Activated CD4-positive, CD25-positive, alpha-beta regulatory T cell treated with anti-CD3 and anti-CD28 coated beads, Interleukin-2, amount 50 U/mL, for 24 hours (primary cell): ENCODE data around the gene CBX7.
A peak's percentile ranks its signal among the peaks of the same experiment; 100 is the strongest.

ENCODE experiments used
- ATAC-seq, 2 donors: fragments of 150-1000 bp; cut with Tn5 transposase; one replicate each; pipeline ENCODE4 v1.10.0; 2021; ENCODE audit warnings: mild to moderate bottlenecking in 1 of 2, moderate library complexity in 1 of 2

CBX7 gene

DNA sequence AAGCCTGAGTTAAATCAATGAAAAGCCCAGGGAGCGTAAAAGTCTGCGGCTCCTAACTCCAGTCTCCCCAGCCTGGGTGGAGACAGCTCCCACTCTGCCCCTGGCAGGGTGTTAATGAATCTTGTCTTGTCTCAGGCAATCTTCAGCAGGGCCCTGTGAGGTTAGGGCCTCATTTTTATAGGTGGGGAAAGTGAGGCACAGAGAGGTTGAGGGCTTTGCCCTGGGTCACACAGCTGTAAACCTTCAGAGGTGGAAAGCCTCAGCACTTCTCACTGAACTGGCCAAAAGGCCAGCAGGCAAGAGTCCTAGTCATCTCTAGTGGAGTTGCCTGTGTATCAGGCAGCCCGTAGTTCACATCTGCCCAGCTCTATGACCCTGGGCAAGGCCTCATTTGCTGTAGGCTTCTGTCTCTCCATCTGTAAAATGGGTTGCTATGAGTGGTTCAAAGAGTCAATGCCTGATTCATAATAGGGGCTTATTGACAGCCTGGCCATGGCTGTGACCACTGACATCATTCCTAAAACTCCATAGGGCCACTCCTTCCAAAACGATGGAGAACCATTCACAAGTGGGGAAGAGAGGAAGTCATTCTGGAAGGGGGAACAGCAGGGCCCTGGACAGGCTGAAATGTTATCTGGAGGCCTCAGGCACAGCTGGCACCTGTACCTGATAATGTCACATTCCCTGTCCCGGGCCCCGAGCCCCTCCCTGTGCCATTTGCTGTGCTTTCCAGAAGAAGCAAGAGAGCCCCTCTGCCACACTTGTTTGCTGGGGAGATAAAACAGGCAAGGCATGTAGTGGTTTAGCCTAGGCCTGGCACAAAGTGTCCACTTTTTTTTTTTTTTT is 6.0 kb downstream of the CBX7 start:
- no peak for ATAC-seq

DNA sequence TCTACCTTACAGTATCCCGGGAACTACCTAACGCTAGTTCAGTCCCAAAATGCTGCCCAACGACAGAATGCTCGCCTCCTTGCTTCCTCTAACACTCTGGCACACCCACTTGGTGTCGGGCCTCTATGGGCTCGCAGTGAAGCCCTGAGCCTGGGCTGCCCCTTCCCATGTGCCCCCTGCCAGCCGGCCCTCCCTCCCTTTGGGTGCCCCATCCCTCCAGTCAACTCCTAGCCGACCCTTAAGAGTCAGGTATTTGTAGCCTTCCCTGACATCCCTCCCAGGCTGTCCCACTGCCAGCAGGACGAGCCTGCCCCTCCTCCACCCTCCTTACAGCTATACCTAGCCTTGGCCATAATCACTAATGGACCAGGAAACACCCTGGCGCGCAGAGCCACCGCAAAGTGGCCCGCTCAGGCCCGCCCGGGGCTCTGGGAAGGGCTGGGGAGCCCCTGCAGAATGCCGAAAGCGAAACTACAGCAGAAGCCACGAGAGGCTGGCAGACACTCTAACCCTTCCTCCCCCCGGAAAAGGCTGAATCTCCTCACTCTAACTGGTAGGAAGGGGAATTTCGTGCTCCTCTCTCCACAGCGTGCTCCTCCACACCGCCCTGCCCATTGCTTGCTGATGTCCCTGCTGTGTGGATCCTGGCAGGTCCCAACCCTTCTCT is 8.2 kb downstream of the CBX7 start:
- peak; percentile 60 to 73 for ATAC-seq

DNA sequence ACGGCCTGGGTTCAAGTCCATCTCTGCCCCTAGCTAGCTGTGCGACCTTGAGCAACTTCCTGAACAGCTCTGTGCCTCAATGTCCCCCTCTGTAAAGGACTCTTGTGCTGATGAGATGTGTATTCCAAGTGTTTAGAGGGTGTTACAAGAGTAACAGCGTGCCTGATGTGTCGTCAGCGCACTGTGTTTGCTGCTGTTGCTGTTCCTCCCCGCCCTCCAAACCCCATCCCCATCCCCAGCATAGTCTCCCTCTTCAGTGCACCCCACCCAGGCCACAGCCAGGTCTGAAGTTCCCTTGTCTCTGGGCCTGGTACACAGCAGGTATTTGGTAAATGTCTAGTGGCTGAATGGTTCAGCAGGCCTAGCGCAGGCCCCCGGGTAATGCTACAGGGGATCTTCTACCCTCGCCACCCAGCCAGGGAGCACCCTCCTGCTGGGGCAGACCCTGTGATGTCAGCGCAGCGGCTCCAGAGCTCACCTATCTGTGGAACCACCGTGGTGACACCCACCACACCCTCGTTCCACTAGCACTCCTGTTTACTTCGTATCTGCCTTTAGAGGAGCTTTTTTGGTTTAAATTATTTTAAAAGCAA is 10.3 kb downstream of the CBX7 start:
- no peak for ATAC-seq

DNA sequence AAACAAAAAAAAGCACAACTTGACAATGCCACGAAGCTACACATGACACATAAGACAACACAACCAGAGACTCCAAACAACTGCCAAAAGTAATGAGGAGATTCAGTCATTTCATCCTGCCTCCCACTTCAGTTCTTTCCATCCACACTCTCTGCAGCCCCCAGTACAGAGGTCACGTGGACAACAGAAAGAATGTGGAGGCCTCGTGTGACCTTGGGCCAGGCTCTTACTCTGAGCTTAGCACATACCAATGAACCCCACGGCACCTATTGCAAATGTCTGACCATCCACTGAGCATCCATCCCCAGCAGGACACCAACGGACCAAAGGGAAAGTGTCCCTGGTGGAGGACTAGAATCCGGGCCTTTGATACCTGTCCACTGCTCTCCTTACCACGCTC is 12.5 kb downstream of the CBX7 start:
- no peak for ATAC-seq

DNA sequence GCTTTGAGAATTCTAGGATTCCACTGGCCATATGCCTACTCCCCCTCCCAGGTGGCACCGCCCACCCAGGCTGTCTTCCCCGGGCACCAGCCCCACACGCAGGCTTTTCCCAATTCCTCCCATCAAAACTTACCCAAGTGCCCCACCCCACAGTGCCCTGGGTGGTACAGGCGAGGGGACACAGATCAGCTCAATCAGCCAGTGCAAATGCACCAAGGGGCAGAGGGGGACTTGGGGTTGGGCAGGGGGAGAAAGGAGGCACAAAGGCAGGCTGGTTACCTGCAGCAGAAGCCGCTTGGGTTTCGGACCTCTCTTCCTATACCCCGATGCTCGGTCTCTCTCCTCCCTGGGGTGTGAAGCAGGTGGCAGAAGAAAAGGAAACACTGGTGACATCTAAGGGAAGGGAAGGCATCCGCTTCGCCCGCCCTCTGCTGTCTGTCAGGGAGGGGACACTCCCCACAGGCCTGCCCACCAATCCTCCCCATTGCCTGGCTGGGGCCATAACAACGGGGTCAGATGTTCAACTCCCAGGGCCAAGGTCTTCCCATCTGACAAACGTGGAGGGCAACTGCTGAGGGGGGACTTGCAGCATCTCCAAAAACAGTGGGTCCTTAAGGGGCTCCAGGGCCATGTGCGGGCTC is 14.0 kb downstream of the CBX7 start:
- no peak for ATAC-seq

DNA sequence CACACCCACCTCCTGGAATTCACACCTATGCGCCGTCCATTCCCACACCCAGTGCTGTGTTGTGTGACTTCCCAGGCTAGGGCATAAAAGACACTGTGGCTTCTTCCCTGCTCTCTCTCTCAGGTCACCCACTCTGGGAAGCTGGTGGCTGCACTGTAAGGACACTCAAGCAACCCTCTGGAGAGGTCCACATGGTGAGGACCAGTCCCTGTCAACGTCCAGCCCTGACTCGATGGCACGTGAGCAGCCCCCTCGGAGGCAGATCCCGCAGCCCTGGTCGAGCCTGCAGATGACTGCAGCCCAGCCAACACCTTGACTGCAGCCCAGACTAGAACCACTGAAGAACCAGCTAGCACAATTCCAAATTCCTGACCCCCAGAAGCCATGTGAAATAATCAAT is 16.2 kb downstream of the CBX7 start:
- ATAC-seq = no peak

DNA sequence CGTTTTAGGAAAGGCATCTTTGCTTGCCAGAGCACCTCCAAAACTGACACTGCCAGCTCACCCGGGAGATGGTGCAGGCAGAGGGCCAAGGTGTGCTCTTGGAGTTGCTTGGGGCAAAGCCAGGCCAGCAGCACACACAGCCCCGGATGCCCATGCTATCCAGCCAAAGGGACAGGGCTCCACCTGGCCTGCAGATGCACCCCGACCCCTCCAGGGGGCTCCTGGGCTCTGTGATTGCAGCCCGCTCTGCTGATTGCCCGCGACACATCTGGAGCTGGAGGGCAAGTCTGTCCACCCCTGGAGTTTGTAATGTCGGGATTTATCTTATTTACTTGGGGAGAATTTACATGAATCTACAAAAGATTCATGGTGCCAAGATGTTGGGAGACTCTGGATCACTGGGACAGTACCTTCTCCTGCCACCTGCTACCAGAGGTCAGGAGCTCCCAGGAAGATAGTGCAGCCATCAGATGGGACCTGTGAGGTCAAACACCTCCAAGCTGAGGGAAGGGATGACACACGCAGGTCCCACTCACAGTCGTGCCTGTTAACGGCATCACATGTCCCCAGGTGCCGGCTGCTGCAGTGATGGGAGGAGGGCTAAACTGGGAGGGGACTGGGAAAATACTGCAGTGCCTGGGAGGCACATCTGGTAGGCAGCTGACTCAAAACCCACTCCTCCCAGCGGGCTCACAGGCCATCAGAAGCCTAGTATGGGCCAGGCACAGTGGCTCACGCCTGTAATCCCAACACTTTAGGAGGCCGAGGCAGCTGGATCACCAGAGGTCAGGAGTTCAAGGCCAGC is 17.2 kb downstream of the CBX7 start:
- ATAC-seq = peak; percentile 48 to 71

DNA sequence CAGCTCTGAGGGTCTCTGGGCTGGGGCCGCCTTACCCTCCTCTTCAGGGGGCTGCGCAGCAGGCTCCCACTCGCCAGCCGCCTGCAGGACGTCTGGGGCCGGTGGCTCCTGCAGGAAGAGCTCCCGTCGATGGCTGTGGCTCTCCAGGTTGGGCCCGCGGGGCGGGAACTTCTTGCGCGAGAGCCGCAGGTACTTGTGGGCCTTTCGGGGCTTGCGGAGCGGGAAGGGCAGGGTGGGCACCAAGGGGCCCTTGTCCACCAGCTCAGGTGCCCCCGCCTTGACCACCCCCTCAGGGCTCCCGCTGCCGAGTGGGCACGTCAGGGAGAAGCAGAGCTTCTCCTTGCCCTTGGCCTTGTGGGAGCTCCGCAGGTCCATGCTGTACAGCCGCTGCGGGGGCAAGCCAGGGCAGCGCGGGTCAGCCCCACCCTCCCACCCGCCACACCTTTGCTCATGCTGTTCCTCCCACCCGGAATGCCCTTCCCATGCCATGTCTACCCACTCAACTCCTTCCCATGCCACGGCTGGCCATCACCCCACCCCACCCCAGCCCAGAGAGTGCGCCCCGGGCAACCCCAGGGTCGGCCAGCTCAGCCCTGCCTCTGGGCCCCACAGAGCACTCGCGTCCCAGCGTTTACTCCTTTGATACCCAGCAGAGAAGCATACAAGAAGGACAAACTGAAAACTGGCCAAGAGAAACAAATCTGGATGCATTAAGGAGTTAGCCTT is 18.0 kb downstream of the CBX7 start:
- no peak for ATAC-seq

DNA sequence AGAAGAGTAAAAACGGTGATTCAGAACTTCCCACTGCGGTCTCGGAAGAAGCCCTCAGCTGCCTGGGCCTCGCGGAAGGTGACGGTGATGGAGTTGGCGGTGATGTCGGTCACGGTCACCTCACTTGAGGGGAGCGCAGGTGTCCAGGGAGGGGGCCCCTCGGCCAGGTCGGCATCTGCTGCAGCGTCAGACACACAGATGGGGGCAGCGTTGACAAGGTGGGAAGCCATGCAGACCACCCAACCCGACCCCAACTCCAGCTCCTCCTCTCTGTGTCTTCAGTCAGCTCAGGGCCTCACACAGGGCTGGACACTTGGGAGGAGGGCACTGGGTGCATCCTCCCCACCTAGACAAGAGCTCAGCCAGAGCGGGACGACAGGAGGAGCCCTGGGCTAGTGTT is 18.6 kb downstream of the CBX7 start:
- no peak for ATAC-seq

DNA sequence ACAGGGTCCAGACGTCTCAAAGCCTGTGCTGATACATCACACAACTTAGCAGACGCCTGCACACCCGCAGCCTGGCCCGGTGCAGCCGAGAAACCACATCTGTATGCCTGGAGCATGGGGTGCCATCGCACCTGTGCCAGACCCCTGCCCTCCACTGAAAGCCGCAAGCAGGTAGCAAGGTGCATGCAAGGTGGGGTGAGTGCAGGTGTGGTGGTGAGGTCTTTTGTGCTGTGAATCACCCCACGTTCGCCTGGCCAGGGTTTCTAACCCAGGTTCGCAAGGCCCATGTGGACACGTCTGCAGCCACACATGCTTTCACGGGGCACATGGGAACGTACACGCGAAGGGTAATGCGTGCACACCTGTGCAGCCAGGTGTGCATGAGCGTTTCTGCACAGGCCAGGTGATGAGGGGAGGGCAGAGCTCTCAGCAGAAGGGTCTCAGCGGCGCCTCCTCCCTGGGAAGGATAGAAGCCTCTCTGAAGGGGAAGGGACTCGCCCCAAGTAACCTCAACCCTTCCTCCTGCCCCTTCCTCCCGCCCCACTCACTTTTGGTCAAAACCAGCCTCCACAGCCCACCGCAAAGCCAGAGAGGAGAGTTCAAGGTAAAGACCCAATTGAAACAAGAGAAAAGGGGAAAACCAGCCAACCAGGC is 19.5 kb downstream of the CBX7 start:
- ATAC-seq = no peak

DNA sequence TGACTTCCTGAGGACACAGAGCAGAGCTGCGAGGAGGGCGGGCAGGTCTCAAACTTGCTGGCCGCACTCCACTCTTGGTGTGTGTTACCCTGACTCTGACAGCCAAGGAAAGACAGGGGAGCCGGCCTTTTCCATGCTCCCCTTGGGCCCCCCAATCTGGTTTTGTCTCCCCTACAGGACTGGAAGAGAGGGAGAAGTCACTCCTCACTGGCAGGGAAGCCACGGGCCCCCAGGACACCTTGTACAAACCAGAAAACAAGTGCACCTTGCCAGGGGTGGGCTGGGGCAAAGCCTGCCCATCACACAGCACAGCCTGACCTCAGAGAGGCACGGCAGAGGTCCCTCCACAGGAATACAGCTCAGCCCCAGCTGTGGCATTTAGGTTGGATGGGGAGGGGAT is 20.2 kb downstream of the CBX7 start:
- ATAC-seq = no peak

DNA sequence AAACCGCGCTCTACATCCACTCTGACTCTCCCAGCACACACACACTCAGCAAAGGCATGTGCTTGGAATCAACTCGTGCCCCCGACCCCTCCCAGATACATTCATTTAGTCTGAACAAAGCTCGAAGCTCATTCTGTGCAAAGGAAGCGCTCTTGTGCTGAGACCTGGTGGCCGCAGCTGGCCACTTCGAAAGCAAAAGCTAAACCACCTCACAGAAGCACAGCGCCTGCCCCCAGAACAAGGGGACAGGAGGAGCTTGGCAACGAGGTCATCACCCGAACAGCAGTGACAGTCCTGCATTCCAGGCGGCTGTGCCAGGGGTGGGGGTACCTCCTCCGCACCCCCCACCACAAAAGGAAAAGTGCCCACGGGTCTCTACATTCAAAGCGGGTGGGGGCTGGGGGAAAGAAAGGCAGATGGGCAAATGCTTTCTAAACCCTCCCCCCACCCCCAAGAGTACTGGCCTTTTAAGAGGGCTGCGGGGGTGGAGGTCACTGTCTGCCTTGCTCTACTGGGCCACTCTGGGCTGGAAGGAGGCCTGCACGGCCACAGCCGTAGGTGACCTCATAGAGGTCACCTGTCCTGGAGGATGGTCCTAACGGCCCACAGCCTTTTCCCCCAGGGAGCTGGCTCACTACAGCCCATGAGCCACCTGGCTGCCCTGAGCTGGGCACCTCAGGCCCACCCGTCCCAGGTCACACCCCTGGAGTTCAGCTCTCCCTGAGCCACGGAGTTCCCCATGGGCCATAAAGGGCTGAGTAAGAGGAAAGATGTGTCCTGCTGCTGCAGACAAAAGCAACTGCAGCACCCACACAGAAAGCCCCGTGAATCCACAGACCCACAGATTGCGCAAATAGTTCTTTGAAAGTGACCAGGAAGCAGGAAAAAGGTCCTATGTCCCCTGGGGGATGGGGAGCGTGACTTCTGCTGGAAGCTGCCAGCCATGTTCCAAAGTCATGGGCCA is 21.3 kb downstream of the CBX7 start:
- no peak for ATAC-seq

DNA sequence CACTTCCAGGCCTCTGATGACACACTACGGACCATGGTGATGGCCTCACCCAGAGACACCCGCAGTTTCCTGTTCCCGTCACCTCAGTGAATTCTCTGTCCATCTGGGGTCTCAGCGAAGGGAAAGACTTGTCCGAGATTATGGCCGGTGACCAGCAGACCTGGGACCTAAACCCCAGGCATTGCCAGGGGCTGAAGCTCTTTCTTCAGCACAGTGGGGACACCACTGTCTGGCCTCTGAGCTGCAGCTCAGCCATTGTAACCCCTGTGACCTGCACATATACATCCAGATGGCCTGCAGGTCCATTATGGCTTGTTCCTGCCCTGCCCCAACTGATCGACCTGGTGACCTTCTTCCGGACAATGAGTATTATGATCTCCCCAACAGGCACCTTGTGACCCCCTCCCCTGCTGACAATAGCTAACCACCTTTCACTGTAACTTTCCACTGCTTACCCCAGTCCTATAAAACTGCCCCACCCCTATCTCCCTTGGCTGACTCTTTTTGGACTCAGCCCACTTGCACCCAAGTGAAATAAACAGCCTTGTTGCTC is 22.3 kb downstream of the CBX7 start:
- ATAC-seq = no peak

DNA sequence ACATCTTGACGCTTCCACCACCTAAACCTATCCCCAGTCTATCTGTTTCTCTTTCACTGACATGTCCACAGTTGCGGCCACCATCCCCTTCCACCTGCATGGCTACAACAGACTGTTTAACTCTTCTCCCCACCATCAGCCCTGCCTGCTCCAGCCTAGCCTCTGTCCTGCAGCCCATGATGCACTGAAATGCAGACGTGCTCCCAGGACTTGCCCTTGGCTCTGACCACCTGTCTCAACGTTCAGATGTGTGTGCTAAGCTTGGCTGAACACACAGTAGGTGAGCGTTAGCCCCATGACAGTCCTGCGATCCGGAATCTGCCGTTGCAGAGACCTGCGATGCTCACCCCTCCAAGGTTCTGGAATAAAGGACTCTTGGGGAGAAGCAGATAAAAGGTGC is 22.7 kb downstream of the CBX7 start:
- ATAC-seq = no peak

DNA sequence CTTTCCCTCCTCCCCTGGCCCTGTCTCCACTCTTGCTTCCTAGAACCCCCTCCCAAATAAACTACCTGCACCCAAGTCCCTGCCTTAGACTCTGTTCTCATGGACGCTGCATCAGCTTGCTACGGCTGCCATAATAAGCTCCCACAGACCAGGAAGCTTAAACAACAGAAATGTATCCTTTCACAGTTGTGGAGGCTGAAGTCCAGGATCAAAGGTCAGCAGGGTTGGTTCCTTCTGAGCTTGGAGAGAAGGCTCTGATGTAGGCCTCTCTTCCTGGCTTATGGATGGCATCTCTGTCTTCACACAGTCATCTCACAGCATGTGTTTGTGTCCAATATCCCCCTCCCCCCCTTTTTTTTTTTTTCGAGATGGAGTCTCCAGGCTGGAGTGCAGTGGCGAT is 23.4 kb downstream of the CBX7 start:
- ATAC-seq = no peak

DNA sequence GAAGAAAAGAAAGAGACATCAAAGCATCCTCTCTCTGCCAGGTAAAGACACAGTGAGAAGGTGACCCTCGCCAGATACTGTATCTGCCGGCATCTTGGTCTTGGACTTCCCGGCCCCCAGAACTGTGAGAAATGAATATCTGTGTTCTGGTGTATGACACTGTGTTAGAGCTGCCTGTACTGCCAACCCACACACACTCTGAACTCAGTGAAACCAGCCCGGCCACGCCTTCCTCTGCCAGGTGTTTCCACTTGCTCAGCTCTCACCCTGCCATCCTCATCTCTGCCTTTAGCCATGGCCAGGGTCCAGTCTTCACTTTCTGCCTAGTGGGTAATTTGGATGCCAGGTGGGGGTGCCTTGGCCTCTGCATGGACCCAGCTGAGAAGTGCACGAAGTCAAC is 24.0 kb downstream of the CBX7 start:
- peak in 1 of 2 donors; percentile 32 for ATAC-seq

DNA sequence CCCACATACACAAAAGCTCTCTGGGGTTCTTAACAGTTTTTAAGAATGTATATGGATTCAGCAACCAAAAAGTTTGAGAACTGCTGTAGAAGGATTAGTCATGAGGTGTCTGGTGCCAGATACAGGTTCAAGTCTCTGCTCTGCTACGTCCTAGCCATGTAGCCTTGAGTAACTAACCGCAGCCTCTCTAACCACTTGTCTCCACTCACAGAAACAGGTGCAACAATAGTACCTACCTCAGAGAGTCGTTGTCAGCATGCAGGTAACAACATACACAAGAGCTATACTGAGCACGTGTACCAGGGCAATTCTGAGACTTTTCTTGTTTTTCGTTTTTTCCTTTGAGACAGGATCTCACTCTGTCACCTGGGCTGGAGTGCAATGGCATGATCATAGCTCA is 26.9 kb downstream of the CBX7 start:
- no peak for ATAC-seq

DNA sequence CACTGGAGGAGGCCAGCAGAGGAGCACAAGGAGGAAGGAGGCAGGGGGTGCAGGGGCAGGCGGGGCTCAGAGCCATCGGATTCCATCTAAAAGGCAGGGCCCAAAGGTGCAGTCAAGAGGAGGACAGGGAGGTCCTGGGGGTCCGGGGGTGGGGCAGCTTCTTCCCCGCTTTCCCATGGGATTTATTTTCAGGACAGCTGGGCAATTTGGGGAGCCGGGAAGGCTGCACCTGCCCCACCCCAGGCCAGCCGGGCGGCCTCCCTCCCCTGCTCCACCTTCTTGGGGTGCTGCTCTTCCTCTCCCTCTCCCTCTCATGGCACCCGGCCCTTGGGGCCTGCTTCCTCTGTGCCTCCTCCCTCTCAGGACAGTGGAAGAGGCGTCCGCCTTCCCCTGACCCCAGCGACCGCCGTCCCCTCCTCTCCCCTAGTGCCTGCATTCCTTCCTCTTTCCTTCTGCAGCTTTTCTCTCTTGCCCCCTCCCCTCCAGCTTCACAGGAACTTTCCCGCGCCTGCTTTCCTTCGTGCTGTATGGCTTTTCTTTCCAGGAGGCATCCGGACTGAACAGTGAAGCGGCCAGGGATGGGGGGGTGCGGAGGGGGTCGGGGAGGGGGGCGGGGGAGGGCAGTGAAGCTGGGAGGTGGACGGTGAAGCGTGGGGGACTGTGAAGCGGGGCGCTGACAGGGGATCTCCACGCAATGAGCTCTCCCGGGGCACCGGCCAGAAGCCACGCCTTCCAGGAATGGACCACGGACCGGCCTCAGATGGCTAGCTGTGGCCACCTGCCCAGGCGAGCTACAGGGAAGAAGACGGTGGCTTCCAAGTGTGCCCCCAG is 28.5 kb downstream of the CBX7 start:
- ATAC-seq = no peak
